Vagina (tissue), 2 donors: ENCODE results near the gene PPP4R1.

ENCODE experiments used
- POLR2A ChIP-seq, 2 donors: fragments of 450-650 bp; IDR thresholded peaks; one replicate each; pipeline ENCODE4 v1.6.1; 2017; ENCODE audit warnings: antibody characterized with exemption in 2 of 2, mild to moderate bottlenecking in 2 of 2, moderate library complexity in 2 of 2
- TF ChIP-seq, protein P1 (sequence below), 3 experiments: fragments of 450-650 bp in 2 of 3; fragments of 200-600 bp in 1 of 3; sonication (generic) in 1 of 3; IDR thresholded peaks; one replicate each; pipeline ENCODE4 v1.5.1; 2017 to 2019; ENCODE audit warnings: antibody characterized with exemption in 3 of 3, mild to moderate bottlenecking in 2 of 3, moderate library complexity in 2 of 3

GRCh38 chr18:9596226-9596625 lies 18.1 kb downstream of the PPP4R1 start:
- TF ChIP-seq, protein P1, sequence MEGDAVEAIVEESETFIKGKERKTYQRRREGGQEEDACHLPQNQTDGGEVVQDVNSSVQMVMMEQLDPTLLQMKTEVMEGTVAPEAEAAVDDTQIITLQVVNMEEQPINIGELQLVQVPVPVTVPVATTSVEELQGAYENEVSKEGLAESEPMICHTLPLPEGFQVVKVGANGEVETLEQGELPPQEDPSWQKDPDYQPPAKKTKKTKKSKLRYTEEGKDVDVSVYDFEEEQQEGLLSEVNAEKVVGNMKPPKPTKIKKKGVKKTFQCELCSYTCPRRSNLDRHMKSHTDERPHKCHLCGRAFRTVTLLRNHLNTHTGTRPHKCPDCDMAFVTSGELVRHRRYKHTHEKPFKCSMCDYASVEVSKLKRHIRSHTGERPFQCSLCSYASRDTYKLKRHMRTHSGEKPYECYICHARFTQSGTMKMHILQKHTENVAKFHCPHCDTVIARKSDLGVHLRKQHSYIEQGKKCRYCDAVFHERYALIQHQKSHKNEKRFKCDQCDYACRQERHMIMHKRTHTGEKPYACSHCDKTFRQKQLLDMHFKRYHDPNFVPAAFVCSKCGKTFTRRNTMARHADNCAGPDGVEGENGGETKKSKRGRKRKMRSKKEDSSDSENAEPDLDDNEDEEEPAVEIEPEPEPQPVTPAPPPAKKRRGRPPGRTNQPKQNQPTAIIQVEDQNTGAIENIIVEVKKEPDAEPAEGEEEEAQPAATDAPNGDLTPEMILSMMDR (IDR thresholded peaks at IDR 0.05): no peak
- TF ChIP-seq POLR2A (IDR thresholded peaks at IDR 0.05): no peak
